Uterus (tissue), 4 donors: ENCODE results near the gene ANKMY2. TPM values are rescaled to one million over a fixed set of nuclear protein-coding genes. Genes with fewer than 3 reads are reported as not detected.

Experiments used
- DNase-seq, 2 donors: peaks; one replicate each; pipeline ENCODE4 v3.0.0-alpha.2; 2019 to 2020
- H3K27ac ChIP-seq, 2 donors: fragments of 200-600 bp; sonication (generic); 1 replicate in 1 of 2; 2 replicates in 1 of 2; pipeline ENCODE4 v1.5.1; 2016 to 2018
- H3K27me3 ChIP-seq, 2 donors: fragments of 200-600 bp; sonication (generic); one replicate each; pipeline ENCODE4 v1.5.1; 2018 to 2019; ENCODE audit warnings: control low read depth in 1 of 2
- H3K36me3 ChIP-seq, 2 donors: fragments of 200-600 bp; sonication (generic); one replicate each; pipeline ENCODE4 v1.5.1; 2019; ENCODE audit warnings: control low read depth in 1 of 2
- H3K4me1 ChIP-seq, 2 donors: fragments of 200-600 bp; sonication (generic); one replicate each; pipeline ENCODE4 v1.5.1; 2018 to 2019; ENCODE audit warnings: control low read depth in 1 of 2
- H3K4me3 ChIP-seq, 2 donors: fragments of 200-600 bp; sonication (generic); 1 replicate in 1 of 2; 2 replicates in 1 of 2; pipeline ENCODE4 v1.5.1; 2018 to 2019; ENCODE audit warnings: mild to moderate bottlenecking in 1 of 2
- H3K9me3 ChIP-seq, 2 donors: fragments of 200-600 bp; sonication (generic); one replicate each; pipeline ENCODE4 v1.5.1; 2019; ENCODE audit warnings: control low read depth in 1 of 2
- CTCF ChIP-seq, 4 experiments: fragments of 200-600 bp in 2 of 4; fragments of 450-650 bp in 2 of 4; sonication (generic) in 2 of 4; IDR thresholded peaks; one replicate each; pipeline ENCODE4 v1.5.1; 2016 to 2019; ENCODE audit warnings: antibody characterized with exemption in 4 of 4, mild to moderate bottlenecking in 2 of 4, moderate library complexity in 1 of 4
- POLR2A ChIP-seq, 2 donors: fragments of 450-650 bp; IDR thresholded peaks; one replicate each; pipeline ENCODE4 v1.6.1; 2016; ENCODE audit warnings: antibody characterized with exemption in 2 of 2, mild to moderate bottlenecking in 1 of 2, moderate library complexity in 1 of 2
- intact Hi-C: fragments of 100-400 bp; cut with DNase I; formaldehyde crosslinking; loops from one replicate; pipeline ENCODE4 v1.15.1; 2023; ENCODE audit warnings: low total_unique reads
- total RNA-seq, 4 donors: library from RNA; depleted of rRNA in 3 of 4; stranded (reverse); fragments of >200 nt in 3 of 4; gene quantifications; one replicate each; pipeline versions ENCODE4 v1.1.0 to v1.2.4, GENCODE V29; 2014 to 2023
- donor health status: DM: yes; HTN: yes; CAD: no.

Gene ANKMY2
- total RNA-seq, 4 donors from 2014 or later, result 6.2 to 48.7 (median 17.2) TPM

- Histone ChIP-seq H3K36me3 (no peaks in the 10 kb centered on the region), H3K27ac (no peak overlapping the region), H3K27me3 (no peaks in the 10 kb centered on the region), H3K4me3 (no peak overlapping the region), H3K9me3 (no peaks in the 10 kb centered on the region), H3K4me1 (no peaks in the 10 kb centered on the region)
- TF ChIP-seq POLR2A (IDR thresholded peaks at IDR 0.05), result no peak
- TF ChIP-seq CTCF (IDR thresholded peaks at IDR 0.05), result no peak
- intact Hi-C loops, result no loop called here
- DNase-seq, result no peak
These were observed 19.2 kb downstream of the ANKMY2 start for GRCh38 chr7:16626388-16626787.

- DNase-seq, result no peak
- intact Hi-C loops, result no loop called here
- Histone ChIP-seq H3K4me3 (no peak overlapping the region), H3K9me3 (no peaks in the 10 kb centered on the region), H3K27me3 (no peaks in the 10 kb centered on the region), H3K36me3 (no peaks in the 10 kb centered on the region), H3K4me1 (no peaks in the 10 kb centered on the region), H3K27ac (no peak overlapping the region)
- TF ChIP-seq POLR2A (IDR thresholded peaks at IDR 0.05), result no peak
- no peak for TF ChIP-seq CTCF (IDR thresholded peaks at IDR 0.05)
These were observed 25.6 kb downstream of the ANKMY2 start for GRCh38 chr7:16619979-16620408.

- DNase-seq, result no peak
- H3K27me3 ChIP-seq, result no peaks in the 10 kb centered on the region
- no peak for TF ChIP-seq CTCF (IDR thresholded peaks at IDR 0.05)
- TF ChIP-seq POLR2A (IDR thresholded peaks at IDR 0.05), result no peak
- H3K4me1 ChIP-seq, result no peaks in the 10 kb centered on the region
- H3K36me3 ChIP-seq, result no peaks in the 10 kb centered on the region
- H3K27ac ChIP-seq, result no peak overlapping the region
- H3K4me3 ChIP-seq, result no peak overlapping the region
- intact Hi-C loops, result no loop called here
- no peaks in the 10 kb centered on the region for H3K9me3 ChIP-seq
These were observed 29.0 kb downstream of the ANKMY2 start for GRCh38 chr7:16616542-16616941.

GRCh38 chr7:16616122-16616521 is 29.4 kb downstream of the ANKMY2 start:
- no peak for DNase-seq

GRCh38 chr7:16615228-16615627 is 30.3 kb downstream of the ANKMY2 start:
- no peaks in the 10 kb centered on the region for H3K4me1 ChIP-seq
- no peak overlapping the region for H3K27ac ChIP-seq
- no peaks in the 10 kb centered on the region for H3K36me3 ChIP-seq
- no peaks in the 10 kb centered on the region for H3K27me3 ChIP-seq
- H3K4me3 ChIP-seq, result no peak overlapping the region
- no peak for TF ChIP-seq POLR2A (IDR thresholded peaks at IDR 0.05)
- TF ChIP-seq CTCF (IDR thresholded peaks at IDR 0.05), result no peak
- H3K9me3 ChIP-seq, result no peaks in the 10 kb centered on the region
- DNase-seq, result no peak
- intact Hi-C loops, result no loop called here

More at GRCh38 chr7:16616122-16616521, 29.4 kb downstream of the ANKMY2 start:
- H3K4me3 ChIP-seq, result no peak overlapping the region
- H3K27me3 ChIP-seq, result no peaks in the 10 kb centered on the region
- intact Hi-C loops, result no loop called here
- no peak for TF ChIP-seq POLR2A (IDR thresholded peaks at IDR 0.05)
- no peak for TF ChIP-seq CTCF (IDR thresholded peaks at IDR 0.05)
- H3K36me3 ChIP-seq, result no peaks in the 10 kb centered on the region
- no peak overlapping the region for H3K27ac ChIP-seq
- no peaks in the 10 kb centered on the region for H3K4me1 ChIP-seq
- H3K9me3 ChIP-seq, result no peaks in the 10 kb centered on the region
